GM23338 (cell line): ENCODE results near the gene UNC13C.

Experiments used
- CREB1 ChIP-seq: fragments of 250-450 bp; sonication (Bioruptor Pico); IDR thresholded peaks from 2 replicates; pipeline ENCODE4 v1.5.0; 2020; ENCODE audit warnings: low read depth, mild to moderate bottlenecking, moderate library complexity
- EZH2 ChIP-seq: fragments of 200-600 bp; sonication (generic); IDR thresholded peaks from one replicate; pipeline ENCODE4 v1.8.0; 2017; ENCODE audit warnings: antibody characterized with exemption, mild to moderate bottlenecking, low read depth; ENCODE audit not compliant: unreplicated experiment
- EZH2phosphoT487 ChIP-seq: fragments of 200-600 bp; sonication (generic); IDR thresholded peaks from one replicate; pipeline ENCODE4 v1.8.1; 2018; ENCODE audit warnings: antibody characterized with exemption; ENCODE audit not compliant: unreplicated experiment
- JUNB ChIP-seq: IDR thresholded peaks from one replicate; pipeline ENCODE4 v1.6.1; 2016; ENCODE audit warnings: antibody characterized with exemption; ENCODE audit not compliant: unreplicated experiment
- POLR2AphosphoS5 ChIP-seq: IDR thresholded peaks from 2 replicates; pipeline ENCODE4 v1.6.1; 2016; ENCODE audit warnings: antibody characterized with exemption, low read depth
- TF ChIP-seq, protein P1 (sequence below), 2 experiments: fragments of 200-600 bp in 1 of 2; sonication (generic) in 1 of 2; conservative IDR thresholded peaks; 2 replicates each; pipeline versions ENCODE4 v1.5.1 to v1.6.1; 2016 to 2017; ENCODE audit warnings: antibody characterized with exemption in 2 of 2, low read depth in 2 of 2, mild to moderate bottlenecking in 2 of 2, moderate library complexity in 1 of 2
- TF ChIP-seq, protein P2 (sequence below): IDR thresholded peaks from one replicate; pipeline ENCODE4 v1.6.1; 2018; ENCODE audit warnings: antibody characterized with exemption; ENCODE audit not compliant: unreplicated experiment

DNA sequence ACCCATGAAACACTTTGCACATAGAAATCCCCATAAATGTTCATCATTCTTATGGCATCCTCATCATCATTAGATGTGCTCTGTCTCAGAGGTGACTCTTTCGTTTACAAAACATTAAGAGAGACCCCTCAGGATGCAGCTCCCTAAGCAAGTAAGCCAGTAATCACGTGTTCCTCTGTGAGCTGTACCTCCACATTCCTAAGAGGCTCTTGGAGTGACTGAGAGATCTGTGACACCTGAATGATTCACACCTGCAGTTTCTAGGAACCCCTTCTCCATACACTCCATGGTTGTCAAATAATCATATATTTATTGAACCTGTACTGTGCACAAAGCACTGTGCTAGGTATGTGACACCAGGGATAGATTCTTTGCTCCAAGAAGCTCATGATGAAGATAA lies 602.4 kb downstream of the UNC13C start:
- TF ChIP-seq POLR2AphosphoS5 (no peak), EZH2phosphoT487 (no peak), EZH2 (no peak), JUNB (no peak), CREB1 (CRISPR knock-in tag) (no peak)
- TF ChIP-seq, protein P1, sequence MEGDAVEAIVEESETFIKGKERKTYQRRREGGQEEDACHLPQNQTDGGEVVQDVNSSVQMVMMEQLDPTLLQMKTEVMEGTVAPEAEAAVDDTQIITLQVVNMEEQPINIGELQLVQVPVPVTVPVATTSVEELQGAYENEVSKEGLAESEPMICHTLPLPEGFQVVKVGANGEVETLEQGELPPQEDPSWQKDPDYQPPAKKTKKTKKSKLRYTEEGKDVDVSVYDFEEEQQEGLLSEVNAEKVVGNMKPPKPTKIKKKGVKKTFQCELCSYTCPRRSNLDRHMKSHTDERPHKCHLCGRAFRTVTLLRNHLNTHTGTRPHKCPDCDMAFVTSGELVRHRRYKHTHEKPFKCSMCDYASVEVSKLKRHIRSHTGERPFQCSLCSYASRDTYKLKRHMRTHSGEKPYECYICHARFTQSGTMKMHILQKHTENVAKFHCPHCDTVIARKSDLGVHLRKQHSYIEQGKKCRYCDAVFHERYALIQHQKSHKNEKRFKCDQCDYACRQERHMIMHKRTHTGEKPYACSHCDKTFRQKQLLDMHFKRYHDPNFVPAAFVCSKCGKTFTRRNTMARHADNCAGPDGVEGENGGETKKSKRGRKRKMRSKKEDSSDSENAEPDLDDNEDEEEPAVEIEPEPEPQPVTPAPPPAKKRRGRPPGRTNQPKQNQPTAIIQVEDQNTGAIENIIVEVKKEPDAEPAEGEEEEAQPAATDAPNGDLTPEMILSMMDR (conservative IDR thresholded peaks at IDR 0.05; ENCODE audit: low read depth in 2 of 2), result no peak
- TF ChIP-seq, protein P2, sequence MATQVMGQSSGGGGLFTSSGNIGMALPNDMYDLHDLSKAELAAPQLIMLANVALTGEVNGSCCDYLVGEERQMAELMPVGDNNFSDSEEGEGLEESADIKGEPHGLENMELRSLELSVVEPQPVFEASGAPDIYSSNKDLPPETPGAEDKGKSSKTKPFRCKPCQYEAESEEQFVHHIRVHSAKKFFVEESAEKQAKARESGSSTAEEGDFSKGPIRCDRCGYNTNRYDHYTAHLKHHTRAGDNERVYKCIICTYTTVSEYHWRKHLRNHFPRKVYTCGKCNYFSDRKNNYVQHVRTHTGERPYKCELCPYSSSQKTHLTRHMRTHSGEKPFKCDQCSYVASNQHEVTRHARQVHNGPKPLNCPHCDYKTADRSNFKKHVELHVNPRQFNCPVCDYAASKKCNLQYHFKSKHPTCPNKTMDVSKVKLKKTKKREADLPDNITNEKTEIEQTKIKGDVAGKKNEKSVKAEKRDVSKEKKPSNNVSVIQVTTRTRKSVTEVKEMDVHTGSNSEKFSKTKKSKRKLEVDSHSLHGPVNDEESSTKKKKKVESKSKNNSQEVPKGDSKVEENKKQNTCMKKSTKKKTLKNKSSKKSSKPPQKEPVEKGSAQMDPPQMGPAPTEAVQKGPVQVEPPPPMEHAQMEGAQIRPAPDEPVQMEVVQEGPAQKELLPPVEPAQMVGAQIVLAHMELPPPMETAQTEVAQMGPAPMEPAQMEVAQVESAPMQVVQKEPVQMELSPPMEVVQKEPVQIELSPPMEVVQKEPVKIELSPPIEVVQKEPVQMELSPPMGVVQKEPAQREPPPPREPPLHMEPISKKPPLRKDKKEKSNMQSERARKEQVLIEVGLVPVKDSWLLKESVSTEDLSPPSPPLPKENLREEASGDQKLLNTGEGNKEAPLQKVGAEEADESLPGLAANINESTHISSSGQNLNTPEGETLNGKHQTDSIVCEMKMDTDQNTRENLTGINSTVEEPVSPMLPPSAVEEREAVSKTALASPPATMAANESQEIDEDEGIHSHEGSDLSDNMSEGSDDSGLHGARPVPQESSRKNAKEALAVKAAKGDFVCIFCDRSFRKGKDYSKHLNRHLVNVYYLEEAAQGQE, result no peak
